A549 (cell line): ENCODE measurements around the gene HCRTR1. TPM values are rescaled to one million over a fixed set of nuclear protein-coding genes. Genes with fewer than 3 reads are reported as not detected.

ENCODE experiments used
- ATAC-seq, 2 experiments: fragments of 200-7000 bp in 1 of 2; fragments of >200 bp in 1 of 2; cut with Nextera tagmentation in 1 of 2; cut with Tn5 transposase in 1 of 2; 3 replicates each; pipeline versions ENCODE4 v1.8.0 to v1.9.1; 2018 to 2020; ENCODE audit warnings: mild to moderate bottlenecking in 1 of 2, moderate library complexity in 1 of 2
- CTCF ChIA-PET: fragments of 300-600 bp; sonication (Branson Sonifier 250); formaldehyde crosslinking; extraction: SDS; loops from one replicate; lab custom pipeline; 2021; ENCODE audit warnings: antibody characterized with exemption, inconsistent platforms; lab: Yijun Ruan, JAX
- POLR2A ChIA-PET: fragments of 350-600 bp; formaldehyde crosslinking; extraction: SDS; loops from one replicate; lab custom pipeline; 2021; ENCODE audit warnings: antibody characterized with exemption, inconsistent platforms; lab: Yijun Ruan, JAX
- DNase-seq, 2 experiments: peaks; one replicate each; pipeline versions ENCODE4 v3.0.0 to v3.0.0-alpha.2; 2011 to 2016; ENCODE audit warnings: low read depth in 1 of 2, low spot score in 1 of 2
- FAIRE-seq: peaks from 2 replicates; lab custom pipeline; 2011; peaks lifted over from hg19 to GRCh38; lab: Jason Lieb, UNC
- H3K27ac ChIP-seq, 2 experiments: fragments of >200 bp; sonication (Bioruptor Twin); formaldehyde crosslinking; 3 replicates each; pipeline ENCODE4 v1.5.1; 2016 to 2017
- H3K4me1 ChIP-seq: fragments of >200 bp; sonication (Bioruptor Twin); formaldehyde crosslinking; 3 replicates; pipeline ENCODE4 v1.6.1; 2016
- H3K4me2 ChIP-seq: fragments of >200 bp; sonication (Bioruptor Twin); formaldehyde crosslinking; 3 replicates; pipeline ENCODE4 v1.6.1; 2016
- H3K4me3 ChIP-seq: fragments of >200 bp; sonication (Bioruptor Twin); formaldehyde crosslinking; 3 replicates; pipeline ENCODE4 v1.5.1; 2016
- H3K9me3 ChIP-seq: fragments of >200 bp; sonication (Bioruptor Twin); formaldehyde crosslinking; 3 replicates; pipeline ENCODE4 v1.6.1; 2016
- CBX8 ChIP-seq: fragments of 200-600 bp; sonication (generic); IDR thresholded peaks from 2 replicates; pipeline ENCODE4 v1.6.1; 2016
- CEBPB ChIP-seq, 2 experiments: fragments of >200 bp in 1 of 2; sonication (Bioruptor Twin) in 1 of 2; formaldehyde crosslinking in 1 of 2; IDR thresholded peaks; 2 replicates each; pipeline ENCODE4 v1.6.1; 2012 to 2016
- CHD4 ChIP-seq: fragments of 200-600 bp; sonication (generic); IDR thresholded peaks from 2 replicates; pipeline ENCODE4 v1.6.1; 2016; ENCODE audit warnings: antibody characterized with exemption, mild to moderate bottlenecking, borderline replicate concordance
- EHF ChIP-seq: fragments of 250-450 bp; sonication (Bioruptor Pico); IDR thresholded peaks from 2 replicates; pipeline ENCODE4 v1.5.0; 2020; ENCODE audit warnings: mild to moderate bottlenecking
- EHMT2 ChIP-seq: fragments of 200-600 bp; sonication (generic); IDR thresholded peaks from 2 replicates; pipeline ENCODE4 v1.6.1; 2016; ENCODE audit warnings: antibody characterized with exemption, low read depth, mild to moderate bottlenecking, moderate library complexity
- EP300 ChIP-seq, 2 experiments: fragments of >200 bp; sonication (Bioruptor Twin); formaldehyde crosslinking; IDR thresholded peaks; 2 replicates in 1 of 2; 3 replicates in 1 of 2; pipeline ENCODE4 v1.6.1; 2016 to 2017
- FOSL2 ChIP-seq, 2 experiments: fragments of 450-650 bp in 1 of 2; fragments of >200 bp in 1 of 2; sonication (Bioruptor Twin) in 1 of 2; formaldehyde crosslinking; IDR thresholded peaks; 2 replicates each; pipeline versions ENCODE4 v1.5.0 to v1.6.1; 2016 to 2020; ENCODE audit warnings: mild to moderate bottlenecking in 1 of 2, moderate library complexity in 1 of 2
- GATA3 ChIP-seq: IDR thresholded peaks from 2 replicates; pipeline ENCODE4 v1.6.1; 2012; ENCODE audit warnings: borderline replicate concordance
- JUN ChIP-seq, 2 experiments: fragments of >200 bp; sonication (Bioruptor Twin); formaldehyde crosslinking; IDR thresholded peaks; 2 replicates in 1 of 2; 3 replicates in 1 of 2; pipeline ENCODE4 v1.6.1; 2016 to 2017
- KDM1A ChIP-seq: fragments of 200-600 bp; sonication (generic); IDR thresholded peaks from 2 replicates; pipeline ENCODE4 v1.6.1; 2016; ENCODE audit warnings: low read depth, mild to moderate bottlenecking
- KDM5A ChIP-seq: fragments of 200-600 bp; sonication (generic); IDR thresholded peaks from 2 replicates; pipeline ENCODE4 v1.6.1; 2016; ENCODE audit warnings: antibody characterized with exemption, mild to moderate bottlenecking
- POLR2A ChIP-seq: IDR thresholded peaks from 2 replicates; pipeline ENCODE4 v1.6.1; 2012; ENCODE audit warnings: mild to moderate bottlenecking, low read length
- RAD21 ChIP-seq, 2 experiments: fragments of >200 bp in 1 of 2; sonication (Bioruptor Twin) in 1 of 2; formaldehyde crosslinking in 1 of 2; IDR thresholded peaks in 1 of 2; conservative IDR thresholded peaks in 1 of 2; 2 replicates in 1 of 2; 3 replicates in 1 of 2; pipeline ENCODE4 v1.6.1; 2012 to 2018; ENCODE audit warnings: inconsistent platforms in 1 of 2
- RARB ChIP-seq: fragments of 250-450 bp; sonication (Bioruptor Pico); IDR thresholded peaks from 2 replicates; pipeline ENCODE4 v1.8.0; 2021; ENCODE audit warnings: mild to moderate bottlenecking, moderate library complexity
- RNF2 ChIP-seq: fragments of 200-600 bp; sonication (generic); IDR thresholded peaks from 2 replicates; pipeline ENCODE4 v1.6.1; 2016; ENCODE audit warnings: low read depth, mild to moderate bottlenecking, antibody characterized with exemption, moderate library complexity, borderline replicate concordance
- ZC3H11A ChIP-seq: fragments of 450-650 bp; IDR thresholded peaks from 2 replicates; pipeline ENCODE4 v1.6.1; 2014; ENCODE audit warnings: antibody characterized with exemption, mild to moderate bottlenecking
- ZNF302 ChIP-seq: fragments of 250-450 bp; sonication (Bioruptor Pico); IDR thresholded peaks from 2 replicates; pipeline ENCODE4 v1.9.0; 2021; ENCODE audit warnings: inconsistent platforms, mild to moderate bottlenecking, moderate library complexity
- ZSCAN20 ChIP-seq: fragments of 250-450 bp; sonication (Bioruptor Pico); IDR thresholded peaks from 2 replicates; pipeline ENCODE4 v1.8.0; 2022; ENCODE audit warnings: mild to moderate bottlenecking, moderate library complexity
- WGBS: methylation state at CpG from one replicate; pipeline ENCODE4 v1.1.6; 2017; ENCODE audit errors: missing lambda C conversion rate; 5-methylcytosine and 5-hydroxymethylcytosine counted together
- polyA plus RNA-seq, 4 experiments: library from polyadenylated mRNA; depleted of rRNA in 3 of 4; stranded (reverse); fragments of >200 nt; fragmentation: RNase III in 1 of 4; extraction: RNeasy Plus Mini Kit Qiagen cat#74134 plus additional on column Dnase treatment in 1 of 4; gene quantifications; 2 replicates in 3 of 4; 3 replicates in 1 of 4; pipeline ENCODE4 v1.2.3, GENCODE V29; 2011 to 2017
- TF ChIP-seq, protein P1 (sequence below): fragments of 250-450 bp; sonication (Bioruptor Pico); IDR thresholded peaks from 2 replicates; pipeline ENCODE4 v1.5.0; 2020; ENCODE audit warnings: low read depth, mild to moderate bottlenecking, moderate library complexity
- TF ChIP-seq, protein P2 (sequence below): IDR thresholded peaks from 2 replicates; pipeline ENCODE4 v1.6.1; 2012; ENCODE audit warnings: low read depth, borderline replicate concordance
- TF ChIP-seq, protein P3 (sequence below): IDR thresholded peaks from 2 replicates; pipeline ENCODE4 v1.6.1; 2012
- TF ChIP-seq, protein P4 (sequence below): fragments of 250-450 bp; sonication (Bioruptor Pico); IDR thresholded peaks from 2 replicates; pipeline ENCODE4 v1.5.0; 2021; ENCODE audit warnings: mild to moderate bottlenecking, moderate library complexity, borderline replicate concordance

HCRTR1 gene
- polyA plus RNA-seq, 2 of the 4 experiments (the other 2 are of a cell fraction) = not detected

DNA sequence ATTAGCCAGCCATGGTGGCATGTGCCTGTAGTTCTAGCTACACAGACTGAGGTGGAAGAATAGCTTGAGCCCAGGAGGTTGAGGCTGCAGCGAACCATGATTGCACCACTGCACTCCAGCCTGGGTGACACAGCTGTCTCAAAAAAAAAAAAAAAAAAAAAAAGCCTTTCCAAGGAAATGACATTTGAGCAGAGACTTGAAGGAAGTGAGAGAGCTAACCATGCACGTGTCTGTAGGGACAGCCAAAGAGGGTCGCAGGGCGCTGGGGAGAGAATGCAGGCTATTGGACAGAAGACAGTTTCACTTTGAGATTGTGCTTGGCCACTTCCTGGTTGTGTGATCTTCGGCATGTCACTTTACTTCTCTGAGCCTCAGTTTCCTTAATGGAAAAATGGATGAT, 6.8 kb downstream of the HCRTR1 start:
- ATAC-seq = no peak
- Histone ChIP-seq H3K4me1 (no peaks in the 10 kb centered on the region), H3K27ac (no peak overlapping the region), H3K4me2 (no peak overlapping the region), H3K4me3 (no peak overlapping the region), H3K9me3 (no peaks in the 10 kb centered on the region)
- POLR2A ChIA-PET = interaction anchor here (0.8 kb wide), 1 partner anchor 21 kb away, joined by 3 read pairs; the partner anchor contains the start of gene PEF1
- CTCF ChIA-PET = interaction anchor here (1.8 kb wide), 1 partner anchor 29 kb away, joined by 5 read pairs; no protein-coding TSS in a partner anchor
- no peak for FAIRE-seq
- TF ChIP-seq RARB (CRISPR knock-in tag) = no peak
- TF ChIP-seq, protein P1, sequence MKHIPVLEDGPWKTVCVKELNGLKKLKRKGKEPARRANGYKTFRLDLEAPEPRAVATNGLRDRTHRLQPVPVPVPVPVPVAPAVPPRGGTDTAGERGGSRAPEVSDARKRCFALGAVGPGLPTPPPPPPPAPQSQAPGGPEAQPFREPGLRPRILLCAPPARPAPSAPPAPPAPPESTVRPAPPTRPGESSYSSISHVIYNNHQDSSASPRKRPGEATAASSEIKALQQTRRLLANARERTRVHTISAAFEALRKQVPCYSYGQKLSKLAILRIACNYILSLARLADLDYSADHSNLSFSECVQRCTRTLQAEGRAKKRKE = no peak
- TF ChIP-seq POLR2A = no peak
- TF ChIP-seq EP300 (IDR thresholded peaks at IDR 0.05) = no peak
- no peak for TF ChIP-seq ZNF302 (CRISPR knock-in tag)
- no peak for TF ChIP-seq KDM5A
- no peak for TF ChIP-seq FOSL2 (IDR thresholded peaks at IDR 0.05)
- TF ChIP-seq FOSL2 (CRISPR knock-in tag; IDR thresholded peaks at IDR 0.05) = no peak
- TF ChIP-seq, protein P2, sequence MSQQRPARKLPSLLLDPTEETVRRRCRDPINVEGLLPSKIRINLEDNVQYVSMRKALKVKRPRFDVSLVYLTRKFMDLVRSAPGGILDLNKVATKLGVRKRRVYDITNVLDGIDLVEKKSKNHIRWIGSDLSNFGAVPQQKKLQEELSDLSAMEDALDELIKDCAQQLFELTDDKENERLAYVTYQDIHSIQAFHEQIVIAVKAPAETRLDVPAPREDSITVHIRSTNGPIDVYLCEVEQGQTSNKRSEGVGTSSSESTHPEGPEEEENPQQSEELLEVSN = no peak
- no peak for TF ChIP-seq CBX8
- TF ChIP-seq RAD21 (conservative IDR thresholded peaks at IDR 0.05 in 1 of 2, IDR thresholded peaks at IDR 0.05 in 1 of 2) = no peak
- WGBS = 89% methylated on average over 5 of the region's 5 CpGs
- DNase-seq = no peak

DNA sequence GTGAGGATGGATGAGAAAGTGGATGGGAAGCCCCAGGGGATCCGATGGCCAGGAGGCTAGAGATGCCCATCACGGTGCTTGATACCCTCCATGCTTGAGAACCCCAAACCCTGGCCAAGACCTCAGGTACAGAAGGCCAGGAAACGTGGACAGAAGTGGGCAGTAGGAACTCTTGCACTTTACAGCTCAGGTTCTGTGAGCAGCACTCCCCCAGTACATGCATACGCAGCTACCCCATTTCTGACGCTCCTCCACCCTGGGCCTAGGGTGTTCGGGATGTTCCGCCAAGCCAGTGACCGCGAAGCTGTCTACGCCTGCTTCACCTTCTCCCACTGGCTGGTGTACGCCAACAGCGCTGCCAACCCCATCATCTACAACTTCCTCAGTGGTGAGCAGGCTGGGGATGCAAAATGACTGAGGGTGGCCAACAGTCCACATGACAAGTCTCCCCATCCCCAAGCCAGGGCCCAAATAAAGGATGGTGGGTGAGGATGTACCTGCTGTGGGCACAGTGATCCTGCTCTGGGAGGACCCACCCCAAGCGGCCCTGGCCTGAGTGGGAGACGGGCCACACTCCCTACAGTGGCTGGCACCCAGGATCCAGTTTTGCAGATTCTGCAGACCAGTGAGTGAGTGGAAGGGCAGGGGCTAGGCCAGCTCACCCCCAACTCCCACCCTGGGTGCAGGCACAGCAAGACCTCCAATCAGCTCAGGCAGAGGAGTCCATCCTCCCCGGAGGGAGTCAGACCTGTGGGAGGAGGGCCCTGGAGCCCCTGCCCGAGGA, 7.4 kb downstream of the HCRTR1 start:
- H3K4me2 ChIP-seq = no peak overlapping the region
- no peaks in the 10 kb centered on the region for H3K4me1 ChIP-seq
- WGBS = 87% methylated on average over 13 of the region's 16 CpGs
- no peak overlapping the region for H3K4me3 ChIP-seq
- no peak for ATAC-seq
- H3K27ac ChIP-seq = no peak overlapping the region
- ChIA-PET CTCF (interaction anchor here (0.6 to 1.3 kb wide), 2 partner anchors 11 to 37 kb away, joined by 3 to 4 read pairs; no protein-coding TSS in a partner anchor), POLR2A (no interaction called here)
- no peaks in the 10 kb centered on the region for H3K9me3 ChIP-seq
- DNase-seq = no peak
- TF ChIP-seq, protein P3, sequence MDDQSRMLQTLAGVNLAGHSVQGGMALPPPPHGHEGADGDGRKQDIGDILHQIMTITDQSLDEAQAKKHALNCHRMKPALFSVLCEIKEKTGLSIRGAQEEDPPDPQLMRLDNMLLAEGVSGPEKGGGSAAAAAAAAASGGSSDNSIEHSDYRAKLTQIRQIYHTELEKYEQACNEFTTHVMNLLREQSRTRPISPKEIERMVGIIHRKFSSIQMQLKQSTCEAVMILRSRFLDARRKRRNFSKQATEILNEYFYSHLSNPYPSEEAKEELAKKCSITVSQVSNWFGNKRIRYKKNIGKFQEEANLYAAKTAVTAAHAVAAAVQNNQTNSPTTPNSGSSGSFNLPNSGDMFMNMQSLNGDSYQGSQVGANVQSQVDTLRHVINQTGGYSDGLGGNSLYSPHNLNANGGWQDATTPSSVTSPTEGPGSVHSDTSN = no peak
- TF ChIP-seq, protein P4, sequence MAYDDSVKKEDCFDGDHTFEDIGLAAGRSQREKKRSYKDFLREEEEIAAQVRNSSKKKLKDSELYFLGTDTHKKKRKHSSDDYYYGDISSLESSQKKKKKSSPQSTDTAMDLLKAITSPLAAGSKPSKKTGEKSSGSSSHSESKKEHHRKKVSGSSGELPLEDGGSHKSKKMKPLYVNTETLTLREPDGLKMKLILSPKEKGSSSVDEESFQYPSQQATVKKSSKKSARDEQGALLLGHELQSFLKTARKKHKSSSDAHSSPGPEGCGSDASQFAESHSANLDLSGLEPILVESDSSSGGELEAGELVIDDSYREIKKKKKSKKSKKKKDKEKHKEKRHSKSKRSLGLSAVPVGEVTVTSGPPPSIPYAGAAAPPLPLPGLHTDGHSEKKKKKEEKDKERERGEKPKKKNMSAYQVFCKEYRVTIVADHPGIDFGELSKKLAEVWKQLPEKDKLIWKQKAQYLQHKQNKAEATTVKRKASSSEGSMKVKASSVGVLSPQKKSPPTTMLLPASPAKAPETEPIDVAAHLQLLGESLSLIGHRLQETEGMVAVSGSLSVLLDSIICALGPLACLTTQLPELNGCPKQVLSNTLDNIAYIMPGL (CRISPR knock-in tag) = no peak
- TF ChIP-seq CEBPB (IDR thresholded peaks at IDR 0.05) (no peak), GATA3 (no peak), RAD21 (conservative IDR thresholded peaks at IDR 0.05 in 1 of 2, IDR thresholded peaks at IDR 0.05 in 1 of 2) (no peak), EHF (CRISPR knock-in tag) (no peak), KDM1A (no peak), CHD4 (no peak), POLR2A (no peak), ZC3H11A (no peak), RNF2 (no peak), JUN (IDR thresholded peaks at IDR 0.05) (no peak), EHMT2 (no peak), ZSCAN20 (no peak), KDM5A (no peak)
- FAIRE-seq = no peak
